H1 (cell line): ENCODE measurements around the gene TAF3. TPM values are rescaled to one million over a fixed set of nuclear protein-coding genes. Genes with fewer than 3 reads are reported as not detected.

Experiments used
- CTCF ChIA-PET: fragments of 300-600 bp; sonication (Branson Sonifier 250); formaldehyde crosslinking; loops from one replicate; lab custom pipeline; 2021; ENCODE audit not compliant: partially characterized antibody; lab: Charles Lee
- POLR2A ChIA-PET: fragments of 300-600 bp; sonication (Branson Sonifier 250); formaldehyde crosslinking; loops from one replicate; lab custom pipeline; 2021; ENCODE audit warnings: inconsistent platforms; ENCODE audit not compliant: partially characterized antibody; lab: Charles Lee
- DNase-seq, 2 experiments: peaks; one replicate each; pipeline versions ENCODE4 v3.0.0 to v3.0.0-alpha.2; 2010 to 2022; ENCODE audit warnings: low spot score in 2 of 2, low read depth in 1 of 2, mixed read lengths in 1 of 2
- FAIRE-seq: peaks from 2 replicates; lab custom pipeline; 2011; peaks lifted over from hg19 to GRCh38; lab: Jason Lieb, UNC
- H2AFZ ChIP-seq: 2 replicates; pipeline ENCODE4 v1.8.1; 2012; ENCODE audit warnings: low read length, inconsistent platforms
- H2AK5ac ChIP-seq: 2 replicates; pipeline ENCODE4 v1.6.1; 2013; ENCODE audit warnings: low read depth, low read length
- H2BK120ac ChIP-seq: replicated peaks from 2 replicates; pipeline ENCODE3; 2013; ENCODE audit warnings: low read depth, low read length, inconsistent platforms
- H2BK12ac ChIP-seq: 2 replicates; pipeline ENCODE4 v1.6.1; 2013; ENCODE audit warnings: low read depth, low read length
- H2BK15ac ChIP-seq: 2 replicates; pipeline ENCODE4 v1.6.1; 2013; ENCODE audit warnings: low read length
- H2BK20ac ChIP-seq: 2 replicates; pipeline ENCODE4 v1.6.1; 2013; ENCODE audit warnings: low read length
- H2BK5ac ChIP-seq: 2 replicates; pipeline ENCODE4 v1.6.1; 2013; ENCODE audit warnings: low read depth, low read length
- H3K14ac ChIP-seq: 2 replicates; pipeline ENCODE4 v1.6.1; 2013; ENCODE audit warnings: inconsistent platforms; ENCODE audit not compliant: insufficient read length
- H3K18ac ChIP-seq: 2 replicates; pipeline ENCODE4 v1.6.1; 2013; ENCODE audit warnings: low read length; ENCODE audit errors: extremely low read depth
- H3K23ac ChIP-seq: 2 replicates; pipeline ENCODE4 v1.6.1; 2013; ENCODE audit warnings: inconsistent platforms; ENCODE audit not compliant: insufficient read length
- H3K23me2 ChIP-seq: 2 replicates; pipeline ENCODE4 v1.6.1; 2013; ENCODE audit warnings: low read depth, low read length
- H3K27ac ChIP-seq: 2 replicates; pipeline ENCODE4 v1.6.1; 2011; ENCODE audit warnings: low read depth, low read length, inconsistent platforms
- H3K27me3 ChIP-seq, 4 experiments: replicated peaks in 1 of 4; 1 replicate in 1 of 4; 2 replicates in 3 of 4; pipeline versions ENCODE4 v1.6.1 to v1.8.1; 2011 to 2013; ENCODE audit warnings: low read length in 3 of 4, mild to moderate bottlenecking in 3 of 4, inconsistent platforms in 2 of 4, mixed read lengths in 2 of 4, moderate library complexity in 1 of 4; ENCODE audit not compliant: control insufficient read depth in 3 of 4, insufficient read depth in 3 of 4; ENCODE audit errors: extremely low read depth in 1 of 4
- H3K36me3 ChIP-seq, 4 experiments: 2 replicates each; pipeline versions ENCODE4 v1.6.1 to v1.8.1; 2011 to 2013; ENCODE audit warnings: mild to moderate bottlenecking in 4 of 4, low read length in 3 of 4, moderate library complexity in 2 of 4, control low read depth in 1 of 4, inconsistent platforms in 1 of 4; ENCODE audit not compliant: insufficient read depth in 4 of 4, control insufficient read depth in 2 of 4
- H3K4ac ChIP-seq: replicated peaks from 2 replicates; pipeline ENCODE3; 2013; ENCODE audit warnings: low read length, low read depth, mixed read lengths, inconsistent platforms; ENCODE audit not compliant: insufficient read length
- H3K4me1 ChIP-seq, 4 experiments: replicated peaks in 1 of 4; 1 replicate in 1 of 4; 2 replicates in 3 of 4; pipeline versions ENCODE4 v1.6.1 to v1.8.1; 2011 to 2013; ENCODE audit warnings: low read length in 3 of 4, inconsistent platforms in 2 of 4, mixed read lengths in 1 of 4; ENCODE audit not compliant: insufficient read depth in 4 of 4, control insufficient read depth in 3 of 4
- H3K4me2 ChIP-seq, 2 experiments: 2 replicates each; pipeline versions ENCODE4 v1.6.1 to v1.8.1; 2011 to 2013; ENCODE audit warnings: low read depth in 2 of 2, low read length in 2 of 2, control low read depth in 1 of 2, inconsistent platforms in 1 of 2, mild to moderate bottlenecking in 1 of 2; ENCODE audit not compliant: insufficient read depth in 1 of 2
- H3K4me3 ChIP-seq, 4 experiments: fragments of 200-600, 300-600 bp in 1 of 4; sonication (generic), shearing (Covaris generic), sonication (Bioruptor Twin) in 1 of 4; 2 replicates each; pipeline versions ENCODE4 v1.5.1 to v1.8.1; 2011 to 2016; ENCODE audit warnings: low read length in 4 of 4, low read depth in 3 of 4, control low read depth in 2 of 4, inconsistent platforms in 2 of 4, mild to moderate bottlenecking in 2 of 4, mixed read lengths in 1 of 4, moderate library complexity in 1 of 4; ENCODE audit not compliant: insufficient read depth in 2 of 4; ENCODE audit errors: extremely low read depth in 1 of 4
- H3K56ac ChIP-seq: replicated peaks from 2 replicates; pipeline ENCODE3; 2013; ENCODE audit warnings: low read depth, mild to moderate bottlenecking, mixed read lengths, low read length, inconsistent platforms; ENCODE audit not compliant: insufficient read length
- H3K79me1 ChIP-seq: 2 replicates; pipeline ENCODE4 v1.6.1; 2013; ENCODE audit warnings: low read depth, low read length, control low read depth
- H3K79me2 ChIP-seq, 2 experiments: 2 replicates each; pipeline versions ENCODE4 v1.6.1 to v1.8.1; 2012 to 2013; ENCODE audit warnings: low read length in 2 of 2, mild to moderate bottlenecking in 2 of 2, inconsistent platforms in 1 of 2; ENCODE audit not compliant: insufficient read depth in 2 of 2, control insufficient read depth in 1 of 2
- H3K9ac ChIP-seq, 4 experiments: replicated peaks in 1 of 4; 1 replicate in 1 of 4; 2 replicates in 3 of 4; pipeline versions ENCODE4 v1.6.1 to v1.8.1; 2011 to 2013; ENCODE audit warnings: low read depth in 3 of 4, low read length in 3 of 4, control low read depth in 2 of 4, mild to moderate bottlenecking in 2 of 4, moderate library complexity in 2 of 4, inconsistent platforms in 1 of 4; ENCODE audit errors: extremely low read depth in 1 of 4
- H3K9me3 ChIP-seq, 2 experiments: 2 replicates each; pipeline versions ENCODE4 v1.6.1 to v1.8.1; 2012 to 2013; ENCODE audit warnings: mild to moderate bottlenecking in 2 of 2, moderate library complexity in 2 of 2, control low read depth in 1 of 2, inconsistent platforms in 1 of 2, low read depth in 1 of 2, low read length in 1 of 2, mixed read lengths in 1 of 2; ENCODE audit not compliant: insufficient read depth in 2 of 2
- H4K20me1 ChIP-seq, 2 experiments: replicated peaks in 1 of 2; 2 replicates each; pipeline versions ENCODE3 to v1.8.1; 2011 to 2013; ENCODE audit warnings: inconsistent platforms in 2 of 2, low read length in 2 of 2, mild to moderate bottlenecking in 1 of 2; ENCODE audit not compliant: insufficient read depth in 2 of 2, control insufficient read depth in 1 of 2
- H4K5ac ChIP-seq: 2 replicates; pipeline ENCODE4 v1.6.1; 2013; ENCODE audit warnings: low read length, low read depth, mixed read lengths, inconsistent platforms; ENCODE audit not compliant: insufficient read length
- H4K8ac ChIP-seq: 2 replicates; pipeline ENCODE4 v1.8.0; 2013; ENCODE audit warnings: mild to moderate bottlenecking, moderate library complexity, low read length, inconsistent platforms; ENCODE audit not compliant: insufficient read depth; ENCODE audit errors: extremely low read depth
- H4K91ac ChIP-seq: replicated peaks from 2 replicates; pipeline ENCODE3; 2013; ENCODE audit warnings: low read length, mixed read lengths, inconsistent platforms; ENCODE audit not compliant: insufficient read length
- BCL11A ChIP-seq, 2 experiments: IDR thresholded peaks; one replicate each; pipeline ENCODE4 v1.6.1; 2011; ENCODE audit warnings: low read depth in 2 of 2, low read length in 2 of 2, mild to moderate bottlenecking in 2 of 2
- CBX8 ChIP-seq: fragments of 300-800, 300-1000 bp; sonication (generic); IDR thresholded peaks from 2 replicates; pipeline ENCODE4 v1.7.1; 2016; ENCODE audit warnings: low read depth, low read length, borderline replicate concordance
- EGR1 ChIP-seq: IDR thresholded peaks from 2 replicates; pipeline ENCODE4 v1.6.1; 2011; ENCODE audit warnings: low read depth, low read length, borderline replicate concordance
- HDAC2 ChIP-seq, 2 experiments: fragments of 300-600 bp in 1 of 2; sonication (generic) in 1 of 2; IDR thresholded peaks; 2 replicates each; pipeline ENCODE4 v1.6.1; 2011 to 2012; ENCODE audit warnings: low read depth in 2 of 2, low read length in 2 of 2, mild to moderate bottlenecking in 2 of 2, moderate library complexity in 2 of 2, borderline replicate concordance in 1 of 2, inconsistent platforms in 1 of 2
- MAX ChIP-seq: IDR thresholded peaks from 2 replicates; pipeline ENCODE4 v1.6.1; 2012; ENCODE audit warnings: inconsistent platforms
- POLR2A ChIP-seq, 2 experiments: IDR thresholded peaks; 1 replicate in 1 of 2; 2 replicates in 1 of 2; pipeline ENCODE4 v1.6.1; 2011; ENCODE audit warnings: low read depth in 2 of 2, low read length in 2 of 2, mild to moderate bottlenecking in 2 of 2; ENCODE audit errors: control extremely low read depth in 1 of 2
- RXRA ChIP-seq: IDR thresholded peaks from 2 replicates; pipeline ENCODE4 v1.6.1; 2011; ENCODE audit warnings: low read depth, mild to moderate bottlenecking, low read length, moderate library complexity; ENCODE audit not compliant: insufficient read depth
- SAP30 ChIP-seq: fragments of 300-600 bp; sonication (generic); IDR thresholded peaks from 2 replicates; pipeline ENCODE4 v1.7.1; 2012; ENCODE audit warnings: low read length, moderate library complexity, mild to moderate bottlenecking, inconsistent platforms; ENCODE audit not compliant: insufficient read depth, insufficient replicate concordance
- SIN3A ChIP-seq, 2 experiments: IDR thresholded peaks in 1 of 2; conservative IDR thresholded peaks in 1 of 2; 2 replicates each; pipeline ENCODE4 v1.6.1; 2011 to 2012; ENCODE audit warnings: low read length in 2 of 2, improper control_type of control experiment in 1 of 2, low read depth in 1 of 2, mild to moderate bottlenecking in 1 of 2
- SP1 ChIP-seq: IDR thresholded peaks from 2 replicates; pipeline ENCODE4 v1.6.1; 2011; ENCODE audit warnings: low read depth, low read length
- SUZ12 ChIP-seq: fragments of 200-600 bp; sonication (generic); IDR thresholded peaks from 2 replicates; pipeline ENCODE4 v1.6.1; 2012; ENCODE audit warnings: mild to moderate bottlenecking, inconsistent platforms, low read length, moderate library complexity, mixed read lengths
- TAF7 ChIP-seq: optimal IDR thresholded peaks from 2 replicates; pipeline ENCODE3; 2011; ENCODE audit warnings: low read depth, mild to moderate bottlenecking, inconsistent platforms, low read length, moderate library complexity, borderline replicate concordance
- TBP ChIP-seq: IDR thresholded peaks from 2 replicates; pipeline ENCODE4 v1.6.1; 2011; ENCODE audit warnings: low read depth, low read length, improper control_type of control experiment
- TEAD4 ChIP-seq: IDR thresholded peaks from 2 replicates; pipeline ENCODE4 v1.6.1; 2012; ENCODE audit warnings: low read depth, low read length, inconsistent platforms, mixed read lengths
- WGBS, 2 experiments: shearing (Covaris generic) in 1 of 2; methylation state at CpG; one replicate each; pipeline versions ENCODE4 v1.1.6 to v1.1.7; 2013 to 2015; ENCODE audit warnings: low lambda C conversion rate in 2 of 2, mixed read lengths in 2 of 2, inconsistent platforms in 1 of 2, low coverage in 1 of 2, missing lambda C conversion rate in 1 of 2; ENCODE audit not compliant: insufficient replicate concordance in 2 of 2, insufficient coverage in 1 of 2, insufficient read length in 1 of 2; ENCODE audit errors: extremely low coverage in 1 of 2, missing lambda C conversion rate in 1 of 2; 5-methylcytosine and 5-hydroxymethylcytosine counted together
- polyA plus RNA-seq, 7 experiments: library from polyadenylated mRNA; depleted of rRNA in 3 of 7; stranded (reverse) in 5 of 7; unstranded in 2 of 7; fragments of >200 nt in 5 of 7; fragments of 200-250 nt in 2 of 7; gene quantifications; 1 replicate in 5 of 7; 2 replicates in 1 of 7; 4 replicates in 1 of 7; pipeline versions ENCODE4 v1.2.1 to v1.2.3, GENCODE V29; 2011 to 2013; ENCODE audit warnings: missing spikeins in 2 of 7, mixed read lengths in 2 of 7
- total RNA-seq: library from RNA; stranded (reverse); fragmentation: NEBNext Ultra II Directional; extraction: Animal tissue kit (Norgen Biotek cat#: 25700); gene quantifications from 2 replicates; pipeline ENCODE4 v1.2.1, GENCODE V29; 2021

Gene TAF3
- total and polyA plus RNA-seq, 2 of the 8 experiments (the other 6 are each of a cell fraction or from before 2014, with no cell fraction given), result 1.5 to 11.2 TPM

DNA sequence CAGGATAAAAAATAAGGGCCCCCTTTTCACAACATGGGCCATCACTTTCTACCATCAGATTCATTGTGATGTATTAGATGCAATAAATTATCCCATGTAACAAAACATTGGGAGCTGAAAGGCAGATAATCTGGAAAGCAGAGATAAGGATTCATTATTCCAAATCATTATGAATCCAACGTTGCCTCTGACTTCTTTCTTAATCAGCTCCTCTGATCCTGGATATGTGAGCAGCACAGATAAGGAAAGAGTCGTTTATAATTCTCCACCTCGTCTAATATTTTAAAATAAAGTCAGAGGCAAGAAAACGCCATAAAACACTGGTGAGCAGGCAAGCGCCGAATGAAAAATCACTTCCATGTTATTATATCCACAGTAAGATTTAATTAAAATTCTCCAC, 222.3 kb downstream of the TAF3 start:
- WGBS, 2 experiments, result 26% methylated on average over 6 of the region's 6 CpGs; no CpG with 5 or more reads in 1 of the 2 experiments
- CTCF ChIA-PET, result interaction anchor here (0.7 to 0.8 kb wide), 3 partner anchors 295 to 759 kb away, joined by 3 read pairs; no protein-coding TSS in a partner anchor
- H3K4me3 ChIP-seq, result no peak overlapping the region

More for the DNA sequence above, 222.3 kb downstream of the TAF3 start:
- H4K5ac ChIP-seq, result no peak overlapping the region
- no peak overlapping the region for H3K56ac ChIP-seq
- no peak overlapping the region for H2BK20ac ChIP-seq
- no peak overlapping the region for H3K18ac ChIP-seq
- H2AK5ac ChIP-seq, result no peak overlapping the region
- H3K79me1 ChIP-seq, result no peaks in the 10 kb centered on the region; the same call in 1 of the 2 replicates
- H4K91ac ChIP-seq, result no peak overlapping the region
- H2BK12ac ChIP-seq, result no peak overlapping the region
- no peak overlapping the region for H2BK120ac ChIP-seq
- no peak overlapping the region for H3K9ac ChIP-seq
- H3K9me3 ChIP-seq, result no peaks in the 10 kb centered on the region
- no peak overlapping the region for H2BK5ac ChIP-seq
- H3K27me3 ChIP-seq, result peaks cover 88 to 100% (median 100%) of the 10 kb centered on the region in 4 experiments
- no peak for DNase-seq
- H4K20me1 ChIP-seq, result peaks cover 21 to 26% of the 10 kb centered on the region in 2 experiments
- no peak overlapping the region for H4K8ac ChIP-seq
- H3K4me1 ChIP-seq, result peaks cover 8 to 32% (median 19%) of the 10 kb centered on the region in 4 experiments
- POLR2A ChIA-PET, result no interaction called here
- no peak for FAIRE-seq
- H3K4ac ChIP-seq, result no peak overlapping the region
- no peak overlapping the region for H3K23ac ChIP-seq
- H3K27ac ChIP-seq, result no peak overlapping the region
- H3K36me3 ChIP-seq, result peaks cover 0 to 2% (median 0%) of the 10 kb centered on the region in 4 experiments; a peak in 1 of 8 replicates
- no peak overlapping the region for H3K4me2 ChIP-seq
- H3K14ac ChIP-seq, result no peak overlapping the region
- no peak overlapping the region for H2BK15ac ChIP-seq
- H3K23me2 ChIP-seq, result no peaks in the 10 kb centered on the region; the same call in 1 of the 2 replicates
- no peaks in the 10 kb centered on the region for H3K79me2 ChIP-seq
- TF ChIP-seq SAP30, result no peak
- no peak for TF ChIP-seq TAF7
- no peak for TF ChIP-seq CBX8
- no peak for TF ChIP-seq RXRA
- TF ChIP-seq SUZ12, result no peak
- TF ChIP-seq SIN3A (conservative IDR thresholded peaks at IDR 0.05 in 1 of 2, IDR thresholded peaks at IDR 0.05 in 1 of 2; ENCODE audit: low read depth in 1 of 2, low read length in 2 of 2), result no peak
- TF ChIP-seq TBP, result no peak
- no peak for TF ChIP-seq POLR2A (IDR thresholded peaks at IDR 0.05; ENCODE audit: control extremely low read depth in 1 of 2, low read depth in 2 of 2, low read length in 2 of 2)
- no peak for TF ChIP-seq SP1
- TF ChIP-seq TEAD4, result no peak
- no peak for TF ChIP-seq EGR1
- TF ChIP-seq MAX, result no peak
- TF ChIP-seq BCL11A (IDR thresholded peaks at IDR 0.05; ENCODE audit: low read depth in 2 of 2, low read length in 2 of 2), result no peak
- no peak for TF ChIP-seq HDAC2 (IDR thresholded peaks at IDR 0.05; ENCODE audit: borderline replicate concordance in 1 of 2, low read depth in 2 of 2, low read length in 2 of 2)
- no peak overlapping the region for H2AFZ ChIP-seq
